Activated naive CD4-positive, alpha-beta T cell treated with anti-CD3 and anti-CD28 coated beads, Interleukin-2, amount 50 U/mL, for 72 hours (primary cell): Measurements from ENCODE around the gene XXYLT1. TPM values are rescaled to one million over a fixed set of nuclear protein-coding genes. Genes with fewer than 3 reads are reported as not detected.

Source experiments
- ATAC-seq, 2 donors: fragments of 150-1000 bp; cut with Tn5 transposase; 2 replicates each; pipeline ENCODE4 v1.10.0; 2021; ENCODE audit warnings: mild to moderate bottlenecking in 2 of 2, moderate library complexity in 2 of 2
- DNase-seq, 2 donors: peaks; one replicate each; pipeline ENCODE4 v3.0.0; 2021 to 2022; ENCODE audit warnings: low spot score in 2 of 2
- H3K27ac Mint-ChIP-seq, 2 donors: one replicate each; pipeline ENCODE4 v1.8.0; 2022; ENCODE audit warnings: mild to moderate bottlenecking in 2 of 2, mixed read lengths in 2 of 2
- H3K36me3 Mint-ChIP-seq, 2 donors: one replicate each; pipeline ENCODE4 v1.8.0; 2022; ENCODE audit warnings: mixed read lengths in 2 of 2
- H3K9me3 Mint-ChIP-seq, 2 donors: one replicate each; pipeline ENCODE4 v1.8.0; 2022; ENCODE audit warnings: mixed read lengths in 2 of 2
- total RNA-seq, 2 donors: library from RNA; stranded (reverse); gene quantifications; one replicate each; pipeline ENCODE4 v1.2.3, GENCODE V29; 2022

XXYLT1 gene
- total RNA-seq, 2 donors from 2014 or later, result 3.4 to 6.1 TPM

GRCh38 chr3:195068084-195069080, 202.6 kb downstream of the XXYLT1 start:
- ATAC-seq (no peak), DNase-seq (no peak)
- peaks cover 5% of the 10 kb centered on the region in 2 donors for H3K9me3 Mint-ChIP-seq
- no peak overlapping the region for H3K27ac Mint-ChIP-seq
- peaks cover 0 to 11% of the 10 kb centered on the region in 2 donors for H3K36me3 Mint-ChIP-seq

DNA sequence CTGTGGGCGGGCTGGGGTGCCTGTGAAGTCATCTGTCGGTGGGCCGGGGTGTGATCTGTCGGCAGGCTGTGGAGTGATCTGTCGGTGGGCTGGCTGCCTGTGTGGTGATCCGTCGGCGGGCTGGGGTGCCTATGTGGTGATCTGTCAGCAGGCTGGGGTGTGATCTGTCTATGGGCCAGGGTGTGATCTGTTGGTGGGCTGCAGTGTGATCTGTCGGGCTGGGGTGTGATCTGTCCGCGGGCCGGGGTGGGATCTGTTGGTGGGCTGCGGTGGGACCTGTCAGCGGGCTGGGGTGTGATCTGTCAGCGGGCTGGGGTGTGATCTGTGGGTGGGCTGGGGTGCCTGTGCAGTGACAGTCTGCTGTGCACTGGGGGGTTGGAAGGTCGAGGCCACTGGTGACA, 204.5 kb downstream of the XXYLT1 start:
- peaks cover 5% of the 10 kb centered on the region in 2 donors for H3K9me3 Mint-ChIP-seq
- DNase-seq (no peak), ATAC-seq (no peak)
- no peak overlapping the region for H3K27ac Mint-ChIP-seq
- peaks cover 0 to 11% of the 10 kb centered on the region in 2 donors for H3K36me3 Mint-ChIP-seq

DNA sequence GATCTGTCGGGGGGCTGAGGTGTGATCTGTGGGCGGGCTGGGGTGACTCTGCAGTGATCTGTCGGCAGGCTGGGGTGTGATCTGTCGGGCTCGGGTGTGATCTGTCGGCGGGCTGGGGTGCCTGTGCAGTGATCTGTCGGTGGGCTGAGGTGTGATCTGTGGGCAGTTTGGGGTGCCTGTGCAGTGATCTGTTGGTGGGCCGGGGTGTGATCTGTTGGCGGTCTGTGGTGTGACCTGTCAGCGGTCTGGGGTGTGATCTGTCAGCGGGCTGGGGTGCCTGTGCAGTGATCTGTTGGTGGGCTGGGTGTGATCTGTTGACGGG, 205.1 kb downstream of the XXYLT1 start:
- DNase-seq, result no peak
- H3K27ac Mint-ChIP-seq, result no peak overlapping the region
- peaks cover 0 to 11% of the 10 kb centered on the region in 2 donors for H3K36me3 Mint-ChIP-seq
- peaks cover 5% of the 10 kb centered on the region in 2 donors for H3K9me3 Mint-ChIP-seq
- ATAC-seq, result no peak

- peaks cover 5% of the 10 kb centered on the region in 2 donors for H3K9me3 Mint-ChIP-seq
- no peak for DNase-seq
- H3K36me3 Mint-ChIP-seq, result peaks cover 0 to 11% of the 10 kb centered on the region in 2 donors
- no peak overlapping the region for H3K27ac Mint-ChIP-seq
- no peak for ATAC-seq
Observed at GRCh38 chr3:195065142-195065863, 205.7 kb downstream of the XXYLT1 start.

DNA sequence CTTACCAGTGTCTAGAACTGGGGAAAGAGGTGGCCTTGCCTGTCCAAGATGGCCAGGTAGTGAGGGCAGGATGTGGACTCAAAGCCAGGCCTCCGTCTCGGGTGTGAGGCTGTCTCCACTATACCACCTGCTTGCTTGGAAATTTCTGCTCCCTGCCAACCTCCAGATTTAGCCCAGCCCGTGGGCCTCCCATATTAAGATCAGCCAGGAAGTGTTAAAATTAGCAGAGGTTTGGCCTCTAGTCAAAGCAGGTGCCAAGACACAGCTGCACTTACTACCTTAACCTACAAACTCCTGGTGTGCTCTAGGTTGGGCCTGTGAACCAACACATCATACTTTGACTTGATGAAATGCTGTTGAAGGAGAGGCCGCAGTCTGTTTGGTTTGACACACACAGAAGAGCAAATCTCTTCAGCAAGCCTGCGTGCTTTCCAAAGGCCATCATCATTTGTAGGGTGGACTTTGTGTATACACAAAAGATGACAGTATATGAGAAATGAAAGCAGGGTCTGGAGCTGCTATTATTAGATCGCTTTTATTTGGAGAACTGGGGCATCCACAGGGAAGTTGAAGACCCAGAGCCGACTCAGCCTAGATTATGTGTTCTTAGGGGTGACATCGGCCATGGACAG, 206.5 kb downstream of the XXYLT1 start:
- no peak for DNase-seq
- Mint-ChIP-seq H3K27ac (no peak overlapping the region), H3K36me3 (peaks cover 0 to 11% of the 10 kb centered on the region in 2 donors), H3K9me3 (peaks cover 5% of the 10 kb centered on the region in 2 donors)
- no peak for ATAC-seq

GRCh38 chr3:195063581-195064193, 207.3 kb downstream of the XXYLT1 start:
- Mint-ChIP-seq H3K36me3 (peaks cover 0 to 11% of the 10 kb centered on the region in 2 donors), H3K9me3 (peaks cover 5% of the 10 kb centered on the region in 2 donors), H3K27ac (no peak overlapping the region)
- ATAC-seq (no peak), DNase-seq (no peak)

GRCh38 chr3:195062866-195063540, 208.0 kb downstream of the XXYLT1 start:
- no peak for DNase-seq
- Mint-ChIP-seq H3K27ac (no peak overlapping the region), H3K9me3 (peaks cover 5% of the 10 kb centered on the region in 2 donors), H3K36me3 (peaks cover 0 to 11% of the 10 kb centered on the region in 2 donors)
- no peak for ATAC-seq

DNA sequence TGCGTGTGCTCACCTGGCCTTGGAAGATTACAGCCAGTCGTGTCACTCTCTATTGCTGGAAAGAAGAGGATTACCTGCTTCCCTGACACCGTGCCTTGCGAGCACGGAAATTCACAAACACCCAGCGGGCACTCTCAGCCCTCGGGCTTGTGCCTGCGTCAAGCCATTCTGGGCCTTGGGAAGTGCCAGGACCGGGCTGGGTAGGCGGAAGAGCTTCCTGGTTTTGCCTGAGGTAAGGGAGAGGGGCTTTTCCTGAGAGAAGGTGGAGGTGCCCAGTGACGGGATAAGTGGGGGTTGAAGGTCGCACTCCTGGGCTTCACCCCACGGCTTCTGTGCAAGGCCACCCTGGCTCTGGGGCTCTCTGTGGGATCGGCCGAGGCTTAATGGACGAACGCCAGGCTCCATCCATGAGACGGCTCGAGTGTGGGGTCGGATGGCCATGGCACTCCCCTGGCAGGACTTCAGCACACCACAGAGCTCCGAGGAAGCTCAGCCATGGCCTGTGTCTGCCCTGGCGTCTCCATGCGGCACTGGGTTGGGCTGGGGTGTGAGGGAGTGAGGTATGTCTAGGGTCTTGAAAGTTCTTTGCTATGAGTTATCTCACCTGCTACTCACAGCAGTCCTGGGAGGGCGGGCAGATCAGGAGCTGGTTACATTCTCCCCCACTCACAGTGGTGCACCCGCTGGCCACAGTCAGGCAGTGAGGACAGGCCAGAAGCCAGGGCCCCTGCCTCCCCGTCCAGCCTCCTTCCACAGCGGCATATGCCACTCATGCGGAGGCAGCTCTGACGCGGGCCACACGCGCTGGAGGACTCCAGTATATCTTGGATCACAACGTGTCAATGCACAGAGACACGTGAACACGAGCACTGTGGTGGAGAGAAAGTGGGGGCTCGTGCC, 209.0 kb downstream of the XXYLT1 start:
- DNase-seq (no peak), ATAC-seq (no peak)
- Mint-ChIP-seq H3K27ac (peak overlapping the region in 1 of 2 donors; percentile 19), H3K9me3 (peaks cover 5% of the 10 kb centered on the region in 2 donors), H3K36me3 (peaks cover 0 to 11% of the 10 kb centered on the region in 2 donors)

GRCh38 chr3:195060531-195061291, 210.2 kb downstream of the XXYLT1 start:
- peaks cover 0 to under 1% of the 10 kb centered on the region in 2 donors for H3K36me3 Mint-ChIP-seq
- ATAC-seq (no peak), DNase-seq (no peak)
- H3K9me3 Mint-ChIP-seq, result no peaks in the 10 kb centered on the region
- no peak overlapping the region for H3K27ac Mint-ChIP-seq

GRCh38 chr3:195060217-195060481, 210.8 kb downstream of the XXYLT1 start:
- ATAC-seq (no peak), DNase-seq (no peak)
- H3K9me3 Mint-ChIP-seq, result no peaks in the 10 kb centered on the region
- no peak overlapping the region for H3K27ac Mint-ChIP-seq
- H3K36me3 Mint-ChIP-seq, result no peaks in the 10 kb centered on the region

DNA sequence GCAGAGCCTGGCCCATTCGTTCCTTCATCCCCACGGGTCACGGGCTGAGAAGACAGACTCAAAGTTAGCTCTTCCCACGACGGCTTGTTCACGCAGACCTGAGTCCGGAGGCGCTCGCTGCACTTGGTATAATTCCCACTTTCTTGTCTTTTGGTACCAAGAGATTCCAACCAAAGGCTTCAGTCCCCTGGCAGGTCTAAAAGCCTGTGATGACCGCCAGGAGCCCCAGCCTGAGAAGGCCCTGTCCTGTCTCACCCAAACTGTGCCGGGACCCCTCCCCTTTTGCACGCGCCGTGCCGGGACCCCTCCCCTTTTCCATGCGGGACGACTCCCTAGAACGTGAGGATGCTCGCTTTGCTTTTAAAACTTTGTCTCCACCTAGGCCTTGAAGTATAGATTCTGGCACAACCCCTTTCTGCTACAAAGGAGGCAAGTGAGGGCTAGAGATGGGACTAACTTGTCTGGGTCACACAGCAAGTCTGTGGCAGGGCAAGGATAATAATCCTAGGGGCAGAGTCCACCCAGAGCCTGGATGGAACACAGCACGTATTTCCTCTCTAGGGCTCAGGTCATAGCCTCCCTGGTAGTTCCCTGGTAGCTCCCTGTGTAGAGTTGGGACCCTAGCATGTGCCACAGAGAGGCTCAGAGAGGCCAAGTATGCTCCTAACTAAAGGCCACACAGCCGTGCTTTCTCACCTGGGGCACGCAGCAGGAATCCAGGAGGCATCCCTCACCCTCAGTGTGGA, 211.3 kb downstream of the XXYLT1 start:
- ATAC-seq, result no peak
- no peaks in the 10 kb centered on the region for H3K9me3 Mint-ChIP-seq
- H3K36me3 Mint-ChIP-seq, result no peaks in the 10 kb centered on the region
- H3K27ac Mint-ChIP-seq, result no peak overlapping the region
- DNase-seq, result no peak

- no peak overlapping the region for H3K27ac Mint-ChIP-seq
- DNase-seq, result no peak
- no peaks in the 10 kb centered on the region for H3K9me3 Mint-ChIP-seq
- ATAC-seq, result no peak
- H3K36me3 Mint-ChIP-seq, result no peaks in the 10 kb centered on the region
Observed at GRCh38 chr3:195059006-195059350, 212.0 kb downstream of the XXYLT1 start.

- DNase-seq, result no peak
- Mint-ChIP-seq H3K9me3 (no peaks in the 10 kb centered on the region), H3K27ac (no peak overlapping the region), H3K36me3 (no peaks in the 10 kb centered on the region)
- no peak for ATAC-seq
Observed at GRCh38 chr3:195058336-195059005, 212.5 kb downstream of the XXYLT1 start.

DNA sequence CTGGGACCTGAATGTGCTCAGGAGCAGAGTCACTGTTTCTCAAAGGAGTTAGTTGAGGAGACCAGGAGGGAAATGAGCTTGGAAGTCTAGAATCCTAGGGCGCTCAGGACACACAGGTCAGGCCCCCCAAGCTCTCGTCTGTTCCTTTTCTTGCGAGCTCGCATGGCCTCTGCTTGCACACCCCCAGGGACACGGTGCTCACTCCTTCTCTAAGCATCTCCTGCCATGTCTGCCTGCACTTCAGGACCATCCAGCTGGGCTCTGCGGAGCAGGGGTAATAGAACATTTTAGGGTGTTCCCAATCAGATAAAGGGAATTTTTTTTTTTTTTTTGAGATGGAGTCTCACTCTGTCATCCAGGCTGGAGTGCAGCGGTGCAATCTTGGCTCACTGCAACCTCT, 213.2 kb downstream of the XXYLT1 start:
- no peaks in the 10 kb centered on the region for H3K9me3 Mint-ChIP-seq
- DNase-seq, result no peak
- H3K36me3 Mint-ChIP-seq, result no peaks in the 10 kb centered on the region
- H3K27ac Mint-ChIP-seq, result no peak overlapping the region
- ATAC-seq, result no peak
